Measurements from ENCODE around the gene ERICH2.

The ERICH2 gene

DNA sequence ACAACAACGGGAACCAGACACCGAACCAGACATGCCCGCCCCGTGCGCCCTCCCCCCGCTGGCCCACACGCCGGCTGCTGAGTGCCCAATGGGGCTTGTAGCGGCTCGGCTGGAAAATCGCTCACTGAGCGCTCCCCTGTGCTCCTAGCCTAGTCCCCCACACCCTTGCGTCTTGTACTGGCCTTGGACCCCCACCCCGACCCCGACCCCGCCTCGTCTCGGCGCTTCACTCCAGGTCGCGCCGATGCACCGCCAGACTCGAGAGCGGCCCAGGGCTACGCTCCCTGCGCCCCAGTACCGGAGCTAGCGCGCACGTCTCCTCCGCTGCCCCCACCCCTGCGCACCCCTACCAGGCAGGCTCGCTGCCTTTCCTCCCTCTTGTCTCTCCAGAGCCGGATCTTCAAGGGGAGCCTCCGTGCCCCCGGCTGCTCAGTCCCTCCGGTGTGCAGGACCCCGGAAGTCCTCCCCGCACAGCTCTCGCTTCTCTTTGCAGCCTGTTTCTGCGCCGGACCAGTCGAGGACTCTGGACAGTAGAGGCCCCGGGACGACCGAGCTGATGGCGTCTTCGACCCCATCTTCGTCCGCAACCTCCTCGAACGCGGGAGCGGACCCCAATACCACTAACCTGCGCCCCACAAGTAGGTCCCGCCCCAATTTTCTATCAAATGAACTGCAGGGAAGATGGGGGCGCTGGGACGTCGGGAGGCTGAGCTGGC, 48.0 kb downstream of the ERICH2 start:
- DNase-seq = no peak

DNA sequence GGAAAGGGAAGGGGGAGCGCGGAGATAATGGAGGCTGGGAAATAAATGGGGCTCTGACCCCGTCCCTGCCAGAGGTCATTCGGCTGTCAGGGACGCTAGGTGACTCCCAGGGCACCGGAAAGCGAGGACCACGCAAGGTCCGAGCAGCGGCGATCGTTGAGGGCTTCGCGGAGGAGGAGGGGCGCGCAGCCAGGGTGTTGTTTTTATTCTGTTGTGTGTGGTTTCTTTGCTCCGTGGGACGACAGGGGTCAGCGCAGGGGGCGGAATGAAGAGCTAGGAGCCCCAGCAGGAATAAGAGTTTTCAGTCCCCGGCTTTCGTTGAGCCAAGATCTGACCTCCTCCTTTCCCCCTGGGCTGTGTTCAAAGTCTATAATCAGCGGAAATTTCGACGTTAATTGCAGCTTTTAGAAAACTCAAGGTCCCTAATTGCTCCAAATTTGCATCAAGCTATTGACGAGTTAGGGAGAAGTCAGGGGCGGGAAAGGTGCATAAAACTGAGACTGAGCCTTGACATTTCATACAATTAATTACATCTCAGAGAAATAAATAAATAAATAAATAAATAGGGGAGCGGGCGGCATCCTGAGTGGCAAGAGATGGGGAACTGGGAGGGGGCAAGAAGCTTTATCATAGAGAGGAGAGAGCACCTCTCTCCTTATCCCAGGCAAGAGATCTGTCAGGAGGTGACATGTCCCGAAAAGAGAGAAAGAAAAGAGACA, 48.7 kb downstream of the ERICH2 start:
- DNase-seq = no peak

DNA sequence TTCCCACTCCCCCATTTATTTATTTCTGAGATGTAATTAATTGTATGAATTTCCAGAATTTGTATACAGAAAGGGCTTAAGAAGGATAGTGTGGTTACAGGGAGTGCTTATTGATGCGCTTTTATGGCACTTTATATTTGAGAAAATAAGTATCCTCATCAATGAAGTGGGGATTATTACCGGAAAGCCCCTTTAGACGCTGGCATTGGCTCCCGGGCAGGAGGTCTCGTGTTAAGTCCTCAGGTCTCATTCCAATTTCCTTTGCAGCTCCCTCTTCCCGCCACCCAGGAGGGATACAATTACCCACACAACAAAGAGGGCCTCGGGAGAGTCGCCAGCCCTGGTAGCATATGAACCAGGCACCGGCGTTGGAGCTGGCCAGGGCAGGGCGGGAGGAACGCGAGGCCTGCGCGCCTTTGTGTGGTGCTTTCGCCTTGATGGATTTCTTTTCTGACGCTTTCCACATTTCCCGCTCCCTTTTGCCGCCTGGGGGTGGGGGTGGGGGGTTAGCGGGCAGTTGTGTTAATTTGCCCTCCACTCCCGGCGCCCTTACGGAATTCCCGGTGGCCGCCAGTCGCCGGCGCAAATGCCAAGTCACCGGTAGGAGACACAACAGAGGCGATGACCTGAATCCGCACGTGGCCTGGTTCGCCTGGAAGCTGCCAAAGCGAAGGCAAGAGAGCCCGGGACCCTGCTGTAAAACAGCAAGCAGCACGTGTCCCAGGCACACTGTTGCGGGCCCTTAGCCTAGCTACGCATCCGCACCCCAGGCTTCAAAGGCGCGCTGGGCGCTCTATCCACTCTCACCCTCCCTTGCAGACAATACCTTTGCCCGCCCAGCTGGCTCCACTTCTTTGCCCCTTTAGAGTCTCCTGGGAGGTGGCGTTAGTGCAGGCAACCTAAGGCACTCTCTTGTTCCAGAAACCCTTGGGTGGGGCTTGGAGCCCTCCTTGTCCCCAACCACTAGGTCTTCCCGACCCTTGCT, 49.8 kb downstream of the ERICH2 start:
- DNase-seq = no peak

DNA sequence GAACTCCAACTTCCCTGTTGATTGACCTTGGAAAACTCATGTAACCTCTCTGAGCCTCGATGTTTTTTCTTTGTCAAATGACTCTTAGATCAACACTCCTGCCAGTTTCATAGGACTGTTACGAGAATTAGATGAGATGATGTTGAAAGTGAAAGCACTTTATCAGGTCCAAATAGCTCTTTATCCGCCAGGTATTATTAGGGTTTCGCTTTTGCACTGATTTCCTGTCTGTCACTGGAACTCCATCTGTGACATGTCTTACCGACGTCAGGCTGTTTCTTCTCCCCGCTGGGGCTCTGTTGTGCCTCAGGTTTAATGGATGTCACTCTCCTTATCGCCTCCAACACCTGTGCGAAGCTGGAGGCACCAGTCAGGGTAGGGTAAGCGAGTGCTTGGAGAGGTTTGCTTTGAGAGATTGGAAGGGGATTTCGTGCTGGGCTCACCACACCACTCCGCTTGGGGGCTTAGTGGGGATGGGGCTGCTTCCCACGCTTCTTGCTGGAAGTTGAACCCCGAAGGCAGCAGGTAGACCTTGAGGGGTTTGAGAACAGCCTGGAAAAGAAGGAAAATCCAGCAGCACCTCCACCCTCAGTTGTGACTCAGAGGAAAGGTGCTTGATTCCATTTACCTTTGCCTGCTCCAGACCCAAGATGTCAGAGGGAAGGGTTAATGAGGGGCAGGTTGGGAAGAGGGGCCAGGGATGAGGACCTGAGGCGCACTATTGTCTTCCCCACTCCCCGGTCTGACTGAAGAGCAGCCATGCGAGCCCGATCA, 50.8 kb downstream of the ERICH2 start:
- DNase-seq = no peak

DNA sequence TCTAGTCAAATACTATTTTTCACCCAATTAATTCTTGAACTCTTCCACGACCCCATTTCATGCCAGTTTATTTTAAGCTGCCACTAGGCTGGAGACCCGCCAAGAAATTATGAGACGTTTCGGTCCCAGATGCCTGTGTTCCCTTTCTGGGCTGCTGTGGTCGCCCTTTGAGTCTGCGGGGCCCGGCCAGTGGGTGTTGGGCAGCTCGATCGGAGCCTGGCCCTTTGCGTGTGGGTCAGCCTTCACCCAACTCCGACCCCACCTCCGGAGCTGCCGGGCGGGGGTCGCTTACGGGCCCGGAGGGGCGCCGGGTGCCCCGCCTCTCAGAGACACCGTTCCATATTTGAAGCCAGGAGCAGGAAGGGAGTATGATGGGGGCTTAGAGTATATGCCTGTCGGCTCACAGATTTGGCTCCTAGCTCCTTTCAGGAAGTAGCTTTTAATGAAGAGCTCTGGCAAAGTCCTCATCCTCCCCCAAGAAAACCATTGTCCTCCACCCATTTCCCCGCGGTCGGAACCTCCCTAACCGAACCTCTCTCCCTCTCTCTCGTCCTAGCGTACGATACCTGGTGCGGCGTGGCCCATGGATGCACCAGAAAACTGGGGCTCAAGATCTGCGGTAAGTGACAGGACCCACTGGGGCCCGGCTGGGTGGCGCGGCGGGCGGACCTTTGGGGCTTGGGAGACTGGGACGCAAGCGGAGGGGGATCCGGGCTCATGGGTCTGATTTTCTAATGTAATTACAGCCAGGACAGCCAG, 51.5 kb downstream of the ERICH2 start:
- DNase-seq = no peak

DNA sequence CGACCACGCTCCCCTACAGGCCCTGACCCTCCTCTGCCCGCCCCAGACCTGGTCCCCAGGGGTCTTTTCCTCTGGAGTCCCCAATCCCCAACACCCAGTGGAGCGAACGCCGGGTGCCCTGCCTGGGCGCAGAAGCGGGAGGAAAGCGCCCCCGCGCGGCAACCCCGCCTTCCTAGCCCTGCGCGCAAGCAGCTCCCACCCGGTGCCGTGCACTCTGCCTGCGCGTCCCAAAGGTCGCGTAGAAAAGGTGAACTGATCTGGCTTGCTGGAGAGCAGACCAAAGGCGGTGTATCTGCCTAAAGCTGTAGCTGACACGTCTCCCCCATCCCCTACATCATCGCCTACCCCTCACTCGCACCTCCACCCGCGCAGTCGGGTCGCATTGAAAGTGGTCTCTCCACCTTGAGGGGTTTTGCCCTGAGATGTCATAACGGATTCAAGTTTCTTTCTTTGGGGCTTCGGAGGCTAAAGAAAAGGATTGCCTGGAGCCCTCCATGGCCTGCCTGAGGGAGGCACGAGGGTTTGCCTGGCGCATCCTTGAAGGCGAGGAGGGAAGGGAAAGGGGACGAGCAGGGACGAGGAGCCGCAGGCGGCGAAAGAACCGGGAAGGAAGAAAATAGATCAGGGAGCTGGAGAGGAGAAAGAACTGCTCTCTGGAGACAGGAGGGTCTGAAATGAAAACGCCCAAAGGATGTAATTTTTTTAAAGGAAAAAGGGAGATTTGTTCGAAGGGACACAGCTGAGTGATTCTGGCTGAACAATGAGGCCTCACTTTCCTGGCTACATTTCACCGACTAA, 52.3 kb downstream of the ERICH2 start:
- DNase-seq = peak; percentile 43 to 72

DNA sequence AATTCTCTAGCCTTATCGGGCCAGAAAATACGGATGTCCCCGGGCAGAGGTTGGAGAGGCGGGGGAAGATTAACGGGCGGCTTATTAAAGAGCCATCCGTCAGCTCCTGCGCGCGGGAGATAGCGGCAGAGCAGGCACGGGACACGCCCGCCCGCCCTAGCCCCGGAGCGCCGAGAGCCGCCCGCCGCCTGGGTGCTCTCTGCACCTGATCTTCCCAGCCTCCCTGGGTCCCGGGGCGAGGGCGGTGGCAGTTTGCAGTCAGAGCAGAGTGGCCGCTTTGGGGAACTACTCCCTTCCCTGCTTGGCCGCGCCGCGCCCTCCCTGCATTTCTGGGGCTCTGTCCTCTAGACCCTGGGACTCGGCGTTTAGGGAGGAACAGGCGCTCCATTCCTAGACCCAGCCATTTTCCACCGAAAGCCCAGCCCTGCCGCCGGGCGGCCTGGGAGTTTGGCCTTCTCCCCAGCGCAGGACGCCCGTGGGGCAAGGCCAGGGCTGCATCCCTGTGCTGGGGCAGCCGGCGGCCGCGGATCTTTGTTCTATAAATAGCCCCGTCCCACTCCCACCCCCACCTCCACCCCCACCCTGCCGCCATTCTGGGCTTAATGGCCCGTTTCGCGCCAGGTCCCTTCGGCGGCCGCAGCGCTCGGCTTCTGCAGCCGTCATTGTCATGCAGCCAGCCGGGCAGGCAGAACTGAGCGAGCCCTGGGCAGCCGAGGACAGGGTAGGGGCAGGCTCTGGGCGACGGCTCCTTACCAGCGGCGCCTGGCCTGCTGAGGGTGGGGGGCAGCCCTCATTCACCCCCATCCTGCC, 53.1 kb downstream of the ERICH2 start:
- peak in 1 of 2 donors; percentile 53 for DNase-seq

DNA sequence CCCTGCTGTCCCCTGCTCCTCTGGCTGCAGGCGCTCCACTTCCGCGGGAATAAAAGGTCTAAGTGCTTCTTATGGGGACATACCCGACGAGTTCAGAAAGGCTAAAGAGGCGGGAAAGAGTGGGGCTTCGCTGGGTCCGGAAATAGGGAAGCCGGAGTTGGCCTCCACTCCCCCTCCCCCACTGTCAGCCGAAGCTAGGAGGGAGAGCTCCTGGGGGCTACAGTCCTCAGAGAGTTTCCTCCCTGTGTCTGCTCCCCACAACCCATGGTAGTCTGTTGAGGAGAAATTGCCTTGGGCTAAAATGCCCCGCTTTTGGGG, 53.7 kb downstream of the ERICH2 start:
- DNase-seq = no peak

DNA sequence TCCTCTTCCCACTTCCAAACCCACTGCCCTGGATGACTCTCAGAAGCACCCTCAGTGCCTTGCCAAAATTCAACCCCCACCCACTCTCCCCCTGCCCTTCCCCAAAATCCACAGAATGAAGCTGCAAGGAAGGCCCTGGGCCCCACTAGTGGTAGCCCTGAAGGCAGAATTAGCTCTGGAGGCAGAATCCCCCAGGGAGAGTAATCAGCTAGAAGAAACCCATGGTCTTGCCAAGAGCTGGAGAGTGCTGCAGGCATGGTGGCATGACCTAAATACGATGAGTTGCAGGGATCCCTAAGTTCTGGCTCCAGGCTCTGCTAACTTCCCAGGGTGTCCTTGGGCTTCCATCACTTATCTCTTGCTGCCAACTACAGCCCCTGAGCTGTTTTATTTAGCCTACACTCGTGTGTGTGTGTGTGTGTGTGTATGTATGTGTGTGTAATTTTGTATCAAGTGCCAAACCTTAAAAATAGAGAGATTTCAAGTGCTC, 54.4 kb downstream of the ERICH2 start:
- DNase-seq = no peak

DNA sequence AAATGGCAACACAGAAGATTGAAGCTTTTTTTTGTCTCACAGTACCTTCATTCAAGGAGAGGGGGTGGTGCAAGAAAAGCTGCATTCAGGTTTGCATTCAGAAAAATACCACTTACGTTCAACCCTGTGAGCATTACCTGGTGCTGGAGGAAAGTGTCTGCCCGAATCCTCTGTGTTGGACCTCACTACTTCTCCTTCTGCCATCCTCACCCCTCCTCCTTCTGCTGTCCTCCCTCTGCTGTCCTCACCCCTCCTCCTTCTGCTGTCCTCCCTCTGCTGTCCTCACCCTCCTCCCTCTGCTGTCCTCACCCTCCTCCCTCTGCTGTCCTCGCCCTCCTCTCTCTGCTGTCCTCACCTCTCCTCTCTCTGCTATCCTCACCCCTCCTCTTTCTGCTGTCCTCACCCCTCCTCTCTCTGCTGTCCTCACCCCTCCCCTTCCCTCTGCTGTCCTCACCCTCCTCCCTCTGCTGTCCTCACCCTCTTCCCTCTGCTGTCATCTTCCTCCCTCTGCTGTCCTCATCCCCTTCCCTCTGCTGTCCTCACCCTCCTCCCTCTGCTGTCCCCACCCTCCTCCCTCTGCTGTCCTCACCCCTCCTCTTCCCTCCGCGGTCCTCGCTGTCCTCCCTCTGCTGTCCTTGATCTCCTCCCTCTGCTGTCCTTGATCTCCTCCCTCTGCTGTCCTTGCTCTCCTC, 57.8 kb downstream of the ERICH2 start:
- no peak for DNase-seq

DNA sequence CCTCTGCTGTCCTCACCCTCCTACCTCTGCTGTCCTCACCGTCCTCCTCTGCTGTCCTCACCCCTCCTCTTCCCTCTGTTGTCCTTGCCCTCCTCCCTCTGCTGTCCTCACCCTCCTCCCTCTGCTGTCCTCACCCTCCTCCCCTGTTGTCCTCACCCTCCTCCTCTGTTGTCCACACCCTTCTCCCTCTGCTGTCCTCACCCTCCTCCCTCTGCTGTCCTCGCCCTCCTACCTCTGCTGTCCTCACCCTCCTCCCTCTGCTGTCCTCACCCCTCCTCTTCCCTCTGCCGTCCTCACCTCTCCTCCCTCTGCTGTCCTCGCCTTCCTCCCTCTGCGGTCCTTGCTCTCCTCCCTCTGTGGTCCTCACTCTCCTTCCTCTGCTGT, 58.3 kb downstream of the ERICH2 start:
- no peak for DNase-seq

DNA sequence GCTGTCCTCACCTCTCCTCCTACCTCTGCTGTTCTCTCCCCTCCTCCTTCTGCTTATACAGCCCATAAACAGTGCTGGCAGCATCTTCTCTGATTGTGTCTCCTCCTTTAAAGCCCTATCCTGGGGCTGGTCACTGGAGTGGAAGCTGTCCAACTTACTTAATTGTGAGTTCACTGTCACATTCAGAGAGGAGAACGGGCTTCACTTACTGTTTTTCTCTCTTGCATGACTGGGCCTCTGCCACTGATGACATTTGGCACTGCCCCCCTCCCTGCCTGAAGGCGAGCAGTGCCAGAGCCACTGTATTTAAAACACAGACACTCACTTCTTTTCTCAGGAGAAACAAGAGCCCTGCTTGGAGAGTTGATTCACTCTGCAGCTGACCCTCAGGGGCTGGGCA, 58.9 kb downstream of the ERICH2 start:
- DNase-seq = no peak

DNA sequence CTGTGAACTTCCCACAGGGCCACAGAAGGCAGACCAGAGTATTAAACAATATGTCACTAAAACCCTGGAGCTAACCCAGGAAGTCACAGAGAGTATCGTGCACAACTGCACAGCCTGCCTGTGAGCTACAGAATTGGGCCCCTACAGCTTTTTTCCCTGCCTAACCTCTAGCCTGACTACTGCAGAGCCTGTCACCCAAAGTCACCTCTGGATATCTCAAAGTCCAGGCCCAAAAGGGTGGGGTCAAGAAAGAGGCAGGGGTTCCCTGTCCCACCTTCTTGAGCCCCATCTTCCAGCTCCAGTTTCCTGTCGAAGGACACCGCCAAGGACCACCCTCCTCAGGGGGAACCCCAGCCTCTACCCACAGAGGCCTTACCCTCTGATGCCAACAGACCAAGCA, 60.0 kb downstream of the ERICH2 start:
- no peak for DNase-seq

DNA sequence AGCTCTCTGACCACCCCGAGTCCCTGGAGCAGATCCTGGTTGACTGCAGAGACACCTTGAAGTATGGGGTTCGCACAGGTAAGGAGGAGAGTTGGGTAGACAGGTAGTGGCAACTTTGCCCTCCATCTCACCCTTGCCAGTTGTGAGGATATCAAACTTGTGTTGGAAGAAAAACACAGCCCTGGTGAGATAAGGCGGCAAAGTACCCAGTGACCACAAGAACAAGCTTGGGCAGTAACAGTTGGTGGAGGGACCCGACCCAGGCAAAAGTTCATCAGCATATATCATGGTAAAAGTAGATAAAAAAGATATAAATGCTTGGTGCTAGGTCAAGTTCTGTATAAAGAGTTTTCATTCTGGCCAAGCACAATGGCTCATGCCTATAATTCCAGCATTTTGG, 60.9 kb downstream of the ERICH2 start:
- no peak for DNase-seq

DNA sequence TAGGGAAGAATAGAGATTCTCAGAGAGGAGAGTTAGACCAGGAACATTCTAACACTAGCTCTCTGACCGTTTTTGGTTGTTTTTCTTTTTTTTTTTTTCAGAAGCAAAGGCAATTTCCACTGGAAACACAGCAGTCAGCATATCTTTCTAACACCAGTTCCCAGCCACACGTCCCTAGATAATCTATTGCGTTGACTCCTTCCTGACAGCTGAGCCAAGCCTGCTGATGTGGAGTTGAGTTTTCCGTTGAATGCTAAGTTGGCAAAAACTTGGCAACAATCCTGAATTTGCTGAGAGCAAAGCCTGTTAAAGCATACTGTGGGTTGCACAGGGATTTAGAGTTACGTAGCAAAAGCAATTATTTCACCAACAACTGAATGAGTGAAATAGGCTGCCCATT, 65.8 kb downstream of the ERICH2 start:
- no peak for DNase-seq

DNA sequence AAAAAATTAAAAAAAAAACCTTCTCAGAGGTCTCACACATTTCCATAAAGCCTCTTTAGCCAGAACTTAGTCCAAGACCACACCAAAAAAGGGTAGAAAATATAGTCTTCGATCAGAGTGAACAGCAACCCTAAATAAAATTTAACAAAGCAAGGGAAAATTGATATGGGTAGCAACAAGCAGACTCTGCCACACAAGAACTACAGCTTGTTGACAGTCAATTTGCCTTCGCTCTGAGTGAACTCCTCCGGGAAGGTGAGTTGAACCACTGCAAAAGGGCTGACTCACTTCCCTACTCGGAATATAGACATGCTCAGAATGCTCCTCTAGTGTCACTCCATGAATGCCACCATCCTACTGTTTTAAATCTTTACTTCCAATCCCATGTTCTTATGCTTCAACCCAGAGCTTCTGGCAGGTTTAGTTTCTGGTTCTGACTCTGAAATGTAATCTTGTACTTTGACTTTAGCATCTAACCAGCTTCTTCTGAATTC, 70.6 kb downstream of the ERICH2 start:
- DNase-seq = no peak

DNA sequence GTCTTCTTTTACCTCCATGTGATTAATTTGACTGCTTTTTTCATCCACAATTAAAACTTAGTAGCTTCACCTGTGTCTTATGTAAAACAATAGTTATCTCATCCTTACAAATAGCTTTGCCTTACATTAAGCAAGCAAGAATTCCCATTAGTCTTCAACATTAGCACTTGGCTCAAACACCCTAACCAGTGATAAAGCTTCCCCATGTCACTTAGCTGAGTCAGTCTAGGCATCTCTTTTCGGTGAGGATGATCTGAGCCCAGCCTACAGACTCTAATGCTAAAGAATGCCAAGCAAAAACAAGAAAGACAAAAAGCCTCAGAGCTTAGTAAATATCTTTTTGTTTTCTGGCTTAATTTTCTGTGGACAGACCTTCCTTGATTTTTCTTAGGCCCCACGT, 72.6 kb downstream of the ERICH2 start:
- no peak for DNase-seq

DNA sequence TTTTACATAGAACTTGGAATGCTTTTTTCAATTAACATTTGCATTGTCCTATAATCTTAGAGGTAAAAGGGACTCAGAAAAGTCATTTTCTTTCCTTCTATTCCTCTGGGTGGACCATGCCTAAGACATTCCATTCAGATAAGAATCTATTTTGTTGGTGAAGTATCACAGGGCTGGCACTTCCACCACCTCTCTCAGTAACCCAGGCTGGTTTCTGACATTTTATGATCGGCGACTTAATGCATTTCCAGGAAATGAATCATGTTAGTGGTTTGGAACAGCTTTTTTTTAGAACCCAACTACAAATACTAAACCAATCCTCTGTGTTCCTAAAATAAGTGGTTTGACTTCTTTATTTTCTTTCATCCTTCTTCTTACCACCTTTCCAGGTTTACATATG, 73.5 kb downstream of the ERICH2 start:
- DNase-seq = no peak

DNA sequence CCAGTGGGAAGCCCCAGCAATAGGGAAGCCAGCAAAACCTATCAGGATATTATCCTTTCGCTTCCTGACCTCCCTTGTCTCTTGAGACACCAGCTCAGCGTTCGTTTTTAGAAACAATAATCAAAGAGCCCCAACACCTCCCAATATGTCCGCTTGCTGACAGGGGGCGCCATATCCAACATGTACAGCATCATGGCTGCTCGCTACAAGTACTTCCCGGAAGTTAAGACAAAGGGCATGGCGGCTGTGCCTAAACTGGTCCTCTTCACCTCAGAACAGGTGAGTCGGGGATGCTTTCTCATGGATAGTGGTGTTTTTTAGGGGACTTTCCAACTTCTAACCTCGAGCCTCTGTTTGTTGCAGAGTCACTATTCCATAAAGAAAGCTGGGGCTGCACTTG, 75.2 kb downstream of the ERICH2 start:
- peak in 1 of 2 donors; percentile 51 for DNase-seq

All from stimulated activated CD4-positive, alpha-beta T cell treated with anti-CD3 and anti-CD28 coated beads, Interleukin-2, amount 100 ng/mL, for 24 hours (primary cell).